Vein endothelial cell (primary cell): Measurements from ENCODE around the gene CRIP1. TPM values are rescaled to one million over a fixed set of nuclear protein-coding genes. Genes with fewer than 3 reads are reported as not detected.

Source experiments
- total RNA-seq: library from RNA; depleted of rRNA; stranded (reverse); fragments of >200 nt; gene quantifications from 2 replicates; pipeline ENCODE4 v1.2.3, GENCODE V29; 2012

The CRIP1 gene, protein sequence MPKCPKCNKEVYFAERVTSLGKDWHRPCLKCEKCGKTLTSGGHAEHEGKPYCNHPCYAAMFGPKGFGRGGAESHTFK
- total RNA-seq, result 1.1 and 2.0 TPM in 2 replicates

DNA sequence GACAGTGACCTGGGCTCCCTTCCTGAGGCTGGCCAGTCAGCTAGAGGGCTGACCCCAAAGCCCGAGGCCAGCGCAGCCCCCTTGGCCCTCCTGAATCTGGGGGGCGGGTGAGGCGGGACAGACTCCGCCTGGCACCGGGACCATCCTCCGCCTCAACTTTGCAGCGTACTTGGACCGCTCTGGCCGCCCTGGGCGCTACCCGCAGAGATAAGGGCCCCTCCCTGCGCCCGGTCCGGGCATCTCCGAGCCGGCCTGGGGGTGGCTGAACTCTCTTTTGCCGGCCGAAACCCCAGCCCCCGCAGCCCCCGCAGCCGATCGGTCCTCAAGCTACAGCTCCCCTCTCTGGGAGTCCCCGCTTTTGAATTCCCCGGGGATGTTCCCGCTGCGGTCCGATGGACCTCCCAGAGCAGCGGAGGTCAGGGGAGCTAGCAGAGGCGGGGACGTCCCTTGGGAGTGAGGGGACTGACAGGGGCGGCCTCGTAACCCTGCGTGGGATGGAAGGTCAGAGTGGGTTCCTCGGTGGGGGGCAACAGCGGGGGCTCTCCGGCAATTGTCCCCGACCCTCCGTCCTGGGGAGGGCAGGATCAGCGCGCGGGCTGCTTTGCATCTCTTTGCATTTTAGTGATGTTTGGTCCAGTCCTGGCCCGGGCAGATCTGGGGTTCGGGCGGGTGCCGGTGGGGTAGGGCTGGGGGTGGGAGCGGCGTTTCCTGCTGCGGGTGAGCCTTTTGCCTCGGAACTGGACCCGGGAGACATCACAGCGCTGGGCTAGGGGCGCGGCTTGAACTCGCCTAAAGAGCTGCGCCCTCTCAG lies at the start of gene CRIP1:
Gene CRIP1 (plus strand): TSS at position 724 of the 811 bp plus-strand sequence. CDS start 374 bp downstream, outside the sequence.

DNA sequence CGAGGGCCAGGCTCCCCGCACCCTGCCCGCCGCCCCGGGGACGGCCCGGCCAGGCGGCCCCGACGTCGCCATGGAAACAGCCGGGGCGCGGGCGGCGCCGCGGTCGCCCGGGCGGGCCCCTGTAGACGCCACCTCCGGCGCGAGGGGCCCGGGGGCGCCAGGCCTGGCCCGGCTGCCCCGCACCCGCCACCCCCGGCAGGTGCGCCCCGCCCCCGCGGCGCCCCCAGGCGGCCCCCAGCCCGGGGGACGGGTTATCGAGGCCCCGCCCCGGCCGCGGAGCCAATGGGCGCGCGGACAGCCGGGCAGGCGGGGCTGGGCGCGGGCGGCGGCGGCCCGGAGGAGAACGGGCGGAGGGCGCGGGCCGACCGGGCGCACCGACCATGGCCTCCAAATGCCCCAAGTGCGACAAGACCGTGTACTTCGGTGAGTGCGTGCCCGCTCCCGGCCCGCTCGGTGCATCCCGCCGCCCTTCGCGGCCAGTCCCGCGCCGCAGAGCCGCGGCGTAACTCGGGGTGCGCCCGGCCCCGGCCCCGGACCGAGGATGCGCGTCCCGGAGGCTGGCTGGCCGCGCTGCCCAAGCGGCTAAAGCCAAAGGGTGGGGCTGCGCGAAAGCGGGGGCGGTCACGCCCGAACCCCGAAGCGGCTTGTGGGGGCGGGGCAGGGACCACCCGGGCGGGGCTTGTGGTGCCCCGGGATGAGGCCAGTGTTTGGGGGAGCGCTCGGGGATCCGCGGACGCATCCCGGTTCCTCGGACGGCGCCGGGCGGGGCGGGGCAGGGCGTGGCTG lies 12.0 kb upstream of the CRIP1 start, which contains the start of gene CRIP2:
Gene CRIP2 (plus strand): TSS at position 339 of the 786 bp plus-strand sequence. CDS start 42 bp downstream, at position 381.

DNA sequence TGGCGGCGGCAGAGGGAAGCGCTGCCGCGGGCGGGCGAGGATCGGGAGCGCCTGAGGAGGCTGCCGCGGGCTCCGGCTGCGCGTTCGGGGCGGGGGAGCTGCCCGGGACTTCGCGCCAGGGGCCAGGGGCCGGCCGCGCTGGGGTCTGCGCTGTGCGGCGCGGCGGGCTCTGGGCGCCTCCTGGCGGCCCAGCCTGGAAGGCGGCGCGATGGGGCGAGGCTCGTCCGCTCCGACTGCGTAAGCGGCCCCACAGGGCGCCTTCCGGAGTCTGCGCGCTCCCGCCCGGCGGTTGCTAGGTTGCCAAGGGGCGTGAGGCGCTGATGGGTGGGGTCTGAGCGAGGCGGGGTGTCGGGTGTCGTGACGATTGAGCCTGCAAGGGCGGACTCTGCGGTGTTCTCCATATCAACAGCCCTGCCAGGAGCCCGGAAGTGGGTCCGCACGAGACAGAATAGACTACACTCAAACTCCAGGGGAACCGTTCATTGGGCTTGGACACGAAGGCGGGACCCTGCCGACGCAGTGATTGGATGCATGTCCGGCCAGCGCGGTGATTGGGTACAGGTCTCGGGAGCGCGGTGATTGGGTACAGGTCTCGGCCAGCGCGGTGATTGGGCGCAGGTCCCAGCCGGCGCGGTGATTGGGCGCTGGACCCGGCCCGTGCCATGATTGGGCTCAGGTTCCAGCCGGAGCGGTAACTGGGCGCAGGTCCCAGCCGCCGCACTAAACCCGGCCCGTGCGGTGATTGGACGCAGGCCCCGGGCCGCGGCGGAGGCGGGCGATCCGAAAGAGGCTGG lies 4.1 kb downstream of the CRIP1 start, which contains the start of gene TEDC1:
Gene TEDC1 (plus strand): TSS at position 675 of the 794 bp plus-strand sequence. CDS start 130 bp downstream, outside the sequence.

DNA sequence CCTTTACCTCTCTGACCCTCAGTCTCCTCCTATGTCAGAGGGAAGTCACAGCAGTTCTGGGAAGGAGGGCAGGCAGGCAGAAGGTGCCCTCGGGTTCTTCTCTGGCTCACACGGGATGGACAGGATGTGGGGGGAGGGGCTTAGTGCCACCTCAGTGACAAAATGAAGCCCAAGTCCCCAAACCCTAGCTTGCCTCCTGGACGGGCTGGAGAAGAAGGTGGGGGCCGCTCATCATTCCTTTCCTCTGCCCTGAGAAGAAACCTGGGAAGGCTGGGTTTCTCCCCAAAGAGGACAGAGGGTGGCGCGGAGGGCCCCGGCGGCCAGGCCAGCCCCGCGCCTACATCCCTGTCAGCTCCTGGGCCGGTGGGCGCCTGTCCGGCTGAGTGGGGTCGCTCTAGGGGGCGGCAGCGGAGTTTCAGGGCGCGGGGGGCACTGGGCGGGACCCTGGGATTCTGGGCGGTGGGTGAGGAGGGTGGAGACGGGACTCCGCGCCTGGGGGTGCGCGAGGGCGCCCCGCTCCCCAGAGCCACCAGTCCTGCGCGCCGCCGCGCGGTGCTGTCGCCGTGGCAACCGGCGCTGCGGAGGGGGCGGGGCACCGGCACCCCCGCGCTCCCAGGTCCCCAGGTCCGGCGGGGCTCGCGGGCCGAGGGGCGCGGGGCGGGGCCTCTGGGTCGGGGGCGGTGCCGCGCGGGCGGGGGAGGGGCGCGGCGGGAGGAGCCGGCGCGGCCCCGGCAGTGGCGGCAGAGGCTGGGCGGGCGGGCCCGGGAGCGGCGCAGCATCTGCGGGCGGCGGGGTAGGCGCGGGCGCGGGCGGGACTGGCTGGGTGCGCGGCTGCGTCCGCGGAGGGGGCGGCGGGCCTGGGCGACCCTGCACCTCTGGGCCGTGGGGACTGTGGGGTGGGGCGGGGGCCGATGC lies 39.4 kb downstream of the CRIP1 start, which contains the start of gene TMEM121:
Gene TMEM121 (plus strand): TSS at position 723 of the 915 bp plus-strand sequence. CDS start 2,252 bp downstream, outside the sequence.

Other genes with a start within 250 kb of the CRIP1 start
- 58.2 and 58.8 TPM in 2 replicates for gene BTBD6, start 238.4 kb upstream of the CRIP1 start, total RNA-seq
- 49.3 and 56.0 TPM in 2 replicates for gene BRF1, start 185.9 kb upstream of the CRIP1 start, total RNA-seq
- gene PACS2, start 172.1 kb upstream of the CRIP1 start, total RNA-seq, result 69.9 and 99.9 TPM in 2 replicates
- gene TEX22, start 88.3 kb upstream of the CRIP1 start, total RNA-seq, result 0.10 TPM in 1 of 2 replicates, not detected in the other
- 78.7 and 121 TPM in 2 replicates for gene MTA1, start 67.1 kb upstream of the CRIP1 start, total RNA-seq
- 236 and 296 TPM in 2 replicates for gene CRIP2, start 12.1 kb upstream of the CRIP1 start, total RNA-seq
- 11.1 and 15.9 TPM in 2 replicates for gene TEDC1, start 4.4 kb downstream of the CRIP1 start, total RNA-seq
- 5.6 and 6.2 TPM in 2 replicates for gene TMEM121, start 39.7 kb downstream of the CRIP1 start, total RNA-seq